Suprapubic skin (tissue), 3 donors: ENCODE measurements around the gene ARHGEF17.

Experiments
- CTCF ChIP-seq, 2 donors: fragments of 200-600 bp in 1 of 2; fragments of 450-650 bp in 1 of 2; sonication (generic) in 1 of 2; IDR thresholded peaks; one replicate each; pipeline ENCODE4 v1.5.1; 2016 to 2019; ENCODE audit warnings: antibody characterized with exemption in 2 of 2, mild to moderate bottlenecking in 1 of 2, moderate library complexity in 1 of 2
- POLR2A ChIP-seq, 2 donors: fragments of 450-650 bp; IDR thresholded peaks; one replicate each; pipeline ENCODE4 v1.6.1; 2017; ENCODE audit warnings: antibody characterized with exemption in 2 of 2, mild to moderate bottlenecking in 2 of 2, moderate library complexity in 2 of 2

GRCh38 chr11:73383249-73384124 is 75.4 kb downstream of the ARHGEF17 start:
- TF ChIP-seq CTCF (IDR thresholded peaks at IDR 0.05) (no peak), POLR2A (IDR thresholded peaks at IDR 0.05) (no peak)
